DND-41 (cell line): ENCODE data around the gene SUN1.

Source experiments
- ATAC-seq: fragments of 200-7000 bp; cut with Tn5 transposase; 3 replicates; pipeline ENCODE4 v1.9.1; 2021; ENCODE audit warnings: low read depth; ENCODE audit not compliant: insufficient read depth
- DNase-seq: peaks from one replicate; pipeline ENCODE4 v3.0.0-alpha.2; 2020
- H2AFZ ChIP-seq: 2 replicates; pipeline ENCODE4 v1.6.0; 2012; ENCODE audit warnings: low read depth, low read length
- H3K27ac ChIP-seq: 2 replicates; pipeline ENCODE4 v1.5.1; 2012; ENCODE audit warnings: low read length, inconsistent platforms
- H3K27me3 ChIP-seq: fragments of 200-600 bp; sonication (generic); 2 replicates; pipeline ENCODE4 v1.6.0; 2012; ENCODE audit warnings: low read length, mild to moderate bottlenecking, inconsistent platforms; ENCODE audit not compliant: insufficient read depth, poor library complexity
- H3K36me3 ChIP-seq: 2 replicates; pipeline ENCODE4 v1.5.1; 2012; ENCODE audit warnings: low read length, inconsistent platforms; ENCODE audit not compliant: insufficient read depth
- H3K4me1 ChIP-seq: 2 replicates; pipeline ENCODE4 v1.5.1; 2012; ENCODE audit warnings: mild to moderate bottlenecking, low read length; ENCODE audit not compliant: insufficient read depth
- H3K4me2 ChIP-seq: 2 replicates; pipeline ENCODE4 v1.6.0; 2012; ENCODE audit warnings: mild to moderate bottlenecking, moderate library complexity, low read length, inconsistent platforms; ENCODE audit not compliant: insufficient read depth
- H3K4me3 ChIP-seq, 2 experiments: fragments of 200-600 bp in 1 of 2; shearing (Covaris generic) in 1 of 2; 2 replicates each; pipeline ENCODE4 v1.5.1; 2012 to 2016; ENCODE audit warnings: inconsistent platforms in 2 of 2, low read length in 2 of 2, mild to moderate bottlenecking in 2 of 2, low read depth in 1 of 2, moderate library complexity in 1 of 2
- H3K79me2 ChIP-seq: 2 replicates; pipeline ENCODE4 v1.6.0; 2012; ENCODE audit warnings: low read length, inconsistent platforms; ENCODE audit not compliant: insufficient read depth
- H3K9ac ChIP-seq: 2 replicates; pipeline ENCODE4 v1.6.0; 2012; ENCODE audit warnings: low read depth, mild to moderate bottlenecking, inconsistent platforms, low read length, moderate library complexity
- H3K9me3 ChIP-seq: 2 replicates; pipeline ENCODE4 v1.5.1; 2012; ENCODE audit warnings: low read length, moderate library complexity, mild to moderate bottlenecking, inconsistent platforms; ENCODE audit not compliant: insufficient read depth, severe bottlenecking
- H4K20me1 ChIP-seq: 2 replicates; pipeline ENCODE4 v1.6.0; 2012; ENCODE audit warnings: low read length; ENCODE audit not compliant: insufficient read depth
- CTCF ChIP-seq: IDR thresholded peaks from 2 replicates; pipeline ENCODE4 v1.5.1; 2012; ENCODE audit warnings: borderline replicate concordance, low read length, moderate library complexity, mild to moderate bottlenecking; ENCODE audit not compliant: poor library complexity, severe bottlenecking; ENCODE audit errors: extremely low read depth
- EZH2 ChIP-seq: IDR thresholded peaks from 3 replicates; pipeline ENCODE4 v1.6.1; 2012; ENCODE audit warnings: borderline replicate concordance, low read depth, mild to moderate bottlenecking, moderate library complexity, low read length, inconsistent platforms; ENCODE audit not compliant: severe bottlenecking

Gene SUN1

GRCh38 chr7:841943-842342, 9.7 kb downstream of the SUN1 start:
- Histone ChIP-seq H3K27me3 (no peaks in the 10 kb centered on the region), H3K4me3 (no peak overlapping the region), H3K9me3 (no peaks in the 10 kb centered on the region), H3K4me2 (no peak overlapping the region), H2AFZ (no peak overlapping the region), H3K4me1 (no peaks in the 10 kb centered on the region), H3K27ac (no peak overlapping the region), H3K36me3 (peaks cover 79% of the 10 kb centered on the region), H3K9ac (no peak overlapping the region), H3K79me2 (peaks cover 18% of the 10 kb centered on the region), H4K20me1 (peaks cover 28% of the 10 kb centered on the region)
- no peak for ATAC-seq
- no peak for TF ChIP-seq EZH2
- no peak for TF ChIP-seq CTCF
- DNase-seq = no peak

GRCh38 chr7:842431-843031, 10.3 kb downstream of the SUN1 start:
- H3K4me2 ChIP-seq = no peak overlapping the region
- peaks cover 12% of the 10 kb centered on the region for H3K79me2 ChIP-seq
- H2AFZ ChIP-seq = no peak overlapping the region
- H3K4me3 ChIP-seq = no peak overlapping the region
- no peak for DNase-seq
- peaks cover 75% of the 10 kb centered on the region for H3K36me3 ChIP-seq
- H3K9me3 ChIP-seq = no peaks in the 10 kb centered on the region
- H3K9ac ChIP-seq = no peak overlapping the region
- H3K27ac ChIP-seq = no peak overlapping the region
- no peak for ATAC-seq
- H3K27me3 ChIP-seq = no peaks in the 10 kb centered on the region
- TF ChIP-seq CTCF = no peak
- no peak for TF ChIP-seq EZH2
- H4K20me1 ChIP-seq = peaks cover 23% of the 10 kb centered on the region
- no peaks in the 10 kb centered on the region for H3K4me1 ChIP-seq

- peaks cover 68% of the 10 kb centered on the region for H3K36me3 ChIP-seq
- no peaks in the 10 kb centered on the region for H3K9me3 ChIP-seq
- ATAC-seq (no peak), DNase-seq (no peak)
- H3K27ac ChIP-seq = no peak overlapping the region
- peaks cover 17% of the 10 kb centered on the region for H4K20me1 ChIP-seq
- H3K4me2 ChIP-seq = no peak overlapping the region
- H3K9ac ChIP-seq = no peak overlapping the region
- no peaks in the 10 kb centered on the region for H3K4me1 ChIP-seq
- H3K27me3 ChIP-seq = no peaks in the 10 kb centered on the region
- no peak for TF ChIP-seq EZH2
- no peak for TF ChIP-seq CTCF
- H3K79me2 ChIP-seq = peaks cover 6% of the 10 kb centered on the region; the same call in 1 of the 2 replicates
- no peak overlapping the region for H2AFZ ChIP-seq
- no peak overlapping the region for H3K4me3 ChIP-seq
Measured at GRCh38 chr7:843230-843629, 11.0 kb downstream of the SUN1 start.

GRCh38 chr7:844043-844442, 11.8 kb downstream of the SUN1 start:
- Histone ChIP-seq H3K9me3 (no peaks in the 10 kb centered on the region), H3K27ac (no peak overlapping the region), H3K27me3 (no peaks in the 10 kb centered on the region), H3K9ac (no peak overlapping the region), H4K20me1 (peaks cover 9% of the 10 kb centered on the region), H2AFZ (no peak overlapping the region), H3K4me1 (no peaks in the 10 kb centered on the region), H3K36me3 (peaks cover 68% of the 10 kb centered on the region), H3K4me2 (no peak overlapping the region), H3K4me3 (no peak overlapping the region), H3K79me2 (peaks cover 7% of the 10 kb centered on the region; the same call in 1 of the 2 replicates)
- no peak for TF ChIP-seq CTCF
- TF ChIP-seq EZH2 = no peak
- DNase-seq (no peak), ATAC-seq (no peak)
